HG03139 (cell line): ENCODE data around the gene TBRG4.

Experiments
- ATAC-seq: cut with Tn5 transposase; IDR thresholded peaks from one replicate; pipeline ENCODE4 v1.9.1; 2021; ENCODE audit not compliant: unreplicated experiment

TBRG4 gene

DNA sequence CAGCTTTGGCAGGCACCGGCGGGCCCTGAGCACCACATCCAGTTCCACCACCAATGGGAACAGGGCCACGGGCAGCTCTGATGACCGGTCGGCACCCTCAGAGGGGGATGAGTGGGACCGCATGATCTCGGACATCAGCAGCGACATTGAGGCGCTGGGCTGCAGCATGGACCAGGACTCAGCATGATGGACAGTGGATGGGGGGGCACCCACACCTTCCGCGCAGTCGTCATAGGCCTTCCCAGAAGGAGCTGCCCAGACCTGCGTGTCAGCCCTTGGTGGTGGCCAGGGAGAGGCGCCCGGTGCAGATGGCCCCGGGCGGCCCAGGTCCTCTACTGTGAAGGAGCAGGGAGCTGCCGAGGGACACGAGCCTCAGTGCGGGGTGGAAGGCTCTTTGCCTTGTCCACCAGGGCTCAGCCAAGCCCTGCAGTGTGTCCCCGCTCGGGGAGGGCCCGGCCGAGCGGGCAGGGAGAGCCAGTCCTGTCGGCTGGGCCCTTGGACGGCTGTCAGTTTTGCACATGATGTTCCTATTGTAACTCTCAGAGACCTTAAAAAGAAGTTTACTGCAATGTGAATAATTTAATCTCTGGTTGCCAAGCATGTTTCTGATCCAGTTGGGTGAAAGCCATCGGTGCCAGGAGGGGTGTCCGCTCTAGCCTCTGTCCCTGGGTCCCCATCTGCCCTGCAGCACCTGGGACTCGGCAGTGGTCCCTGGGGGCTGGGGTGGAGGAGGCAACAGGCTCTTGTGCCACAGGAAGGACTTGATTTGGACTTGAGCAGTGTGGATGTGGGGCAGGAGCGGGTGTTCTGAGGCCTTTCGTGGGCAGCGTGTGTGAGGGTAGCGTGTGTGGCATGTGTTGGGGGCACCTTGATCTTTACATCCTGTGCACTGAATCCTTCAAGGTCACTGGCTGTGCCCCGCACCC is 35.4 kb downstream of the TBRG4 start:
- ATAC-seq = no peak

DNA sequence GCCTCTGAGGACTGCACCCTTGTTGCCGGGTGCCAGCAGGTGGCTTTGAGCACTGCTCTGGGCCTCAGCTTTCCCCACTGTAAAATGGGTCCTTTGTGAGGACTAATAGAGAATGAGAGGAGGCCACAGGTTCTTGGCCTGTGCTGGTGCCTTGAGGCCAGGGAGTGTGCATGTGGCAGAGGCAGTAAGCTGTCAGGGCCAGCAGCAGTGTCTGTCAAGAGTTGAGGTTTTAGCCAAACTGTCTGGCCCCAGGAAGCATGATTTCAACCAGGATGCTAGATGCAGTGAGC is 36.2 kb downstream of the TBRG4 start:
- no peak for ATAC-seq

GRCh38 chr7:45074528-45075354 is 36.8 kb downstream of the TBRG4 start:
- ATAC-seq = no peak

DNA sequence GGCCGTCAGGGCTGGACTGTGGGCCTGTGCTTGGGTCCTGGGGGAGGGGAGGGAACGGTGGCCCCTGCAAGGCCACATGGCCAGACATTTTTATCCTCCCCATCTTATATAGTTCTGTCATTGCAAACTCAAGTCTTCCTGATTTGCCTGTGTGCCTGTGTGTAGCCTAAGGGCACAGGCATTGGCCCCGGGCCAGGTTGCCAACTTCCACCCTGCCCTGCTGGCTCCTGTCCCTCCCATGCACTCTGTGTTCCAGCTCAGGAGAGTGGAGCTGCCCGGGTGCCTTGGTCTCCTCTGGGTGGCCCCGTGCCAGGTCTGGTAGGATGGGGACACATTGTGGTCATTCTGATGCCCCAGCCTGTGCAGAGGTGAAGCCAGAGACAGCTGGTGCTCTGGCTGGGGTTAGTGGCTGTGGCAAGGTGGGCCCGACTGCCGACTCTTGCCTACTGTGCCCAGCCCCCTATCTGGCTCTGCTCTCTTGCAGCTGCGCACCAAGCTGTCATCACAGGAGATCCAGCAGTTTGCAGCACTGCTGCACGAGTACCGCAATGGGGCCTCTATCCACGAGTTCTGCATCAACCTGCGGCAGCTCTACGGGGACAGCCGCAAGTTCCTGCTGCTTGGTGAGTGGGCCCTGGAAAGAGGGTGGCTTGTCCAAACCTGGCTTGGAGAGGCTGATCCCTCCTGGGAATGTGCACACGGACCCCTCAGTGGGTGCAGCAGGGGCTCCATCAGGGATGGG is 37.5 kb downstream of the TBRG4 start:
- ATAC-seq = no peak

DNA sequence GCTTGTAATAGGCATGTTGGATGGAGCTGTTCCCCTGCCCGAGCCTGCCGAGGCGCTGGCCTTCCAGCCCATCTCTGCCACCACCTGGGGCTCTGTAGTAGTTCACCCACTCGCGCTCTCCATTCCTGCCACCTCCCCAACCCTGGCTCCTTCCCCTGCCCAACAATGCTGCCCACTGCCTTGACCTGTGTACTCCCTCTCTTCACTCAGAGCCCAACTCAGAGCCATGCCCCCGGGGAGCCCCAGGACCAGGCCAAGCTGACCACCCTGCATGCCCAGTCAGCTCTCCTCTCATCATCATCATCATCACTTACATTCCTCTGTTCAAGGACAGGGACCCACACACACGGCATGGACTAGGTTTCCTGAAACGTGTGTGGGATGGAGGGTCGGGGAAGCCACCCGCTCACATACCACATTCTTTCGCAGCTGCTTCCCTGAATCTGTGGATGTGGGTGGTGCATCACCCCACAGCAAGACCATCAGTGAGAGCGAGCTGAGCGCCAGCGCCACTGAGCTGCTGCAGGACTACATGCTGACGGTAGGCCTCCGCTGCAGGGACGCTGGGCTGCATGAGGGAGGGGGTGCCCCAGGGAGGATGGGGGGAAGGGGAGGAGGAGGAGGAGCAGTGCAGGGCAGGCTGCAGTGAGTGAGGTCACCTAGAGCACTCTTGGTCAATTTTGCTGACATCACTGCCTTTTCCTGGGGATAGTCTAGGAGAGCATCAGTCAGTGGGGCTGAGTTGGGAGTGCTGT is 38.3 kb downstream of the TBRG4 start:
- ATAC-seq = no peak

- no peak for ATAC-seq
Observed at GRCh38 chr7:45072131-45073030, 39.1 kb downstream of the TBRG4 start.

DNA sequence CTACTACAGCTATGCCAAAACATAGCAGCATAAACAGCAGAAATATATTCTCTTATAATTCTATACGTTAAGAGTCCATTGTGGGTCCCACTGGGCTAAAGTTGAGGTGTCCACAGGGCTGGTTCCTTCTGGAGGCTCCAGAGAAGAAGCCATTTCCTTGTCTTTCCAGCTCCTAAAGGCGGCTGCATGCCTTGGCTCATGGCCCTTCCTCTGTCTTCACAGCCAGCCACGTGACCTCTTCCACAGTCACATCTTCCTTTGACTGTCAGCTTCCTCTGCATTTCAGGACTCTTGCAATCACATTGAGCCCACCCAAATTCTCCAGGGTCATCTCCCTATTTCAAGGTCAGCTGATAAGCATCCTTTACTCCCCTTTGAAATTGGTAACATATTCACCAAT is 40.0 kb downstream of the TBRG4 start:
- ATAC-seq = no peak

DNA sequence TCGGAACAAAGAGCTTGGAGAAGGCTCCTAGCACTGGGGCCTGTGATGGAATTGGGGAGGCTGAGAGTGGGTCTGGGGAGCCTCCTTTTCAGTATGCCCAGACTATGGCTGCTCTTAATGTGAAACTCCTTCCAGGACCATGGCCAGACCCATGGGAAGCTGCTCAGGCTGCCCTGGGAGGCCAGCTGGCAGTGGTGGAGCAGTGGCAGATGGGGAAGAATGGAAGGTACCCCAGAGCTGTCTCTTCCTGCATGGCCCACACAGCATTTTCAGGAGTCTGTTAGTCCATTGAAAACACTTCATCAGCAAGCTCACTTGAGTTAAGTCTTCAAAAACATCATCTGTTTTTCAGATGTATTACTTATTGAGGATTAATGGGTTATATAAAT is 41.2 kb downstream of the TBRG4 start:
- no peak for ATAC-seq

DNA sequence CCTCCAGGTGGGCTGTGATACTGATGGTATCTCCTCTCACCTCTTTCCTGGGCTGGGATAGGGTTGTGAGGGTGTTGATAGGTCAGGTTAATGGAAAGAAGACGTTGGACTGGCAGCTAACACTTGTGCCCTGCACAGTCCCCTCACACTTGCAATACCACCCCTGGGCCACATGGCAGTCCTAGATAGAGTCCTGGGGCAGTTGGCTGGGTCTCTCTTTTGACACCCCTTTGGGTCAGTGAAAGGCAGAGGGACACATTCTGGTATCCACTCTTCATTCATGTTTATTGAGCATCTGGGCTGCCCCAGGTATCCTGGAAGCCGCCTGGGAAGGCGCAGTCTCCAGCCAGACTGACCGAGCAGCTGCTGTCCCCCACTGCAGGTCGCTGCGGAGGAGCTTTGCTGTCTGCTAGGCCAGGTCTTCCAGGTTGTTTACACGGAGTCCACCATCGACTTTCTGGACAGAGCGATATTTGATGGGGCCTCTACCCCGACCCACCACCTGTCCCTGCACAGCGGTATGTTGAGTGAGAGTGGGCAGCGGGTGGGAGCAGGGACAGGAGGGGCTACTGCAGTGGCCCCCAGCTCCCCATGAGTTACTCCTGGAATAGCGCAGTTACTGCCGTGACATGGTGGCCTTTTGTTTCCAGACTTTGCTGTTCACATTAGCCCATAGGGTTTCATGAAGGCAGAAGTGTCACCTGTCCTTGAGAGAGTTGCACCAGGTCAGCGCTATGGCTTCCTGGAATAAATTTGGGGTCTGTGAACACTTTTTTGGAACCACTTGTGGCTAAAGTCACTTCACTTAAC is 41.8 kb downstream of the TBRG4 start:
- ATAC-seq = no peak

DNA sequence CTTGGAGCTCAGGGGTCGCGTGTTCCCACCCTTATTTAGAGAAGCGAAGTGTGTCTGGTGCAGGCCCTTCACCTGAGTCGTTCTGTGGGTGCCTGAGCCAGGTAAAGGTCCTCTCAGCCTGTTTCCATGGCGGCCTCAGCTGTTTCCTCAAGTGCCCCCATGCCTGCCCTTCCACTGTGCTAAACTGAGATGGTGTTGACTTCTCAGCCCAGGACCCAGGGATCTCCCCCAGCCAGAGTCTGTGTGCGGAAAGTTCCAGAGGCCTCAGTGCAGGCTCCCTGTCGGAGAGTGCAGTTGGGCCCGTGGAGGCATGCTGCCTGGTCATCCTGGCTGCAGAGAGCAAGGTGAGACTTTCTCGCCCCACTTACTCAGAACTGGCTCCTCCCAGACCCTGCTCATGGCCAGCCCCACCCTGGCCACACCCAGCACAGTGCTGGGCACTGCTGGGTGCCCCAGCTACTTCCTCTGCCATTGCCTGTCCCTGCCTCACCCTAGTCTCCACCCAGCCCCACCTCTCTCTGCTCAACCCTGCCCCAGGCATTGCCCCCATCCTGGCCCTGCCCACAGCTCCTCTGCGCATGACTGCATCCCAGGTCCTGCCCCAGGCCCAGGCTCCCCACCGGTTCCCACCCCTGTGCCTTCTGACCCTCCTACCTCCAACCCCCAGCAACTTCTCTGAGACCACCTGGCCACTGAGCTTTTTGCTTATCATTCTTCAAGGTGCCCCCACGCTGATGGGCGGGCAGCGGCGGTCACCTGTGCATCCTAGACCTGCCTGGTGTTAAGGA is 43.1 kb downstream of the TBRG4 start:
- no peak for ATAC-seq

DNA sequence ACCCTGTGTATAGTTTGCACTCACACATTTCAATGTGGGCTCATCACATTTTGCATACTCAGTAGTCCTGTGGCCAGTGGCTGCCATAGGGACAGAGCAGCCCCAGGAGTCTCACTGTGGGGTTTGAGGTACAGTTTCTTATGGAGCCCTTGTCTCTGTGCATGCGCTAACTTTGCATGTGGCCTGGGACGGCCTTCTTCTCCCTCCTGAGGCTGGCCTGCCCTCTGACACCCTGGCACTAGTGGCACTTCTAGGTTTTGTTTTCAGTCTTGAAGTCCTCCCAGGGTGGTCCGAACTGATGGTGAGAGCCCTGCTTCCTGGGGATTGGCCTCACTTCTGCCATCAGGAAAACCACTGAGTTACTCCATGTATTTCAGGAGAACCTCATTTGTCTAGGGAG is 43.9 kb downstream of the TBRG4 start:
- ATAC-seq = no peak

DNA sequence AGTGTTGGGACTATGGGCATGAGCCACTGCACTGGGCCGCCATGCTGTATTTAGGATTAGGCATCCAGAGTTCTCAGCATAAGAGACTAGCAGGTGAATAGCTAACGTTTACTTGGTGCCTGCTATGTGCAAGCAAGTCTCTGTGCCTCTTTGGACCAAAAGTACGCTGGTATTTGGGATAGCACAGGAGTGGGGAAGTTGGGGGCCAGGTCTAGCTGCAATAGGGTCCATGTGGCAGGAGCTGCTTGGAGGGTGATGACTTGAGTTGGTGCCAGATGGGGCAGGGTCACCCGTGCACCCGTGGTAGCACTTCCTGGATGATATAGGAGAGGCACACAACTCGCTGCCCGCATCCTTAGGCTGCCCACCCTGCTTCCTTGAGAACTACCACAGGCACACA is 45.1 kb downstream of the TBRG4 start:
- ATAC-seq = no peak

DNA sequence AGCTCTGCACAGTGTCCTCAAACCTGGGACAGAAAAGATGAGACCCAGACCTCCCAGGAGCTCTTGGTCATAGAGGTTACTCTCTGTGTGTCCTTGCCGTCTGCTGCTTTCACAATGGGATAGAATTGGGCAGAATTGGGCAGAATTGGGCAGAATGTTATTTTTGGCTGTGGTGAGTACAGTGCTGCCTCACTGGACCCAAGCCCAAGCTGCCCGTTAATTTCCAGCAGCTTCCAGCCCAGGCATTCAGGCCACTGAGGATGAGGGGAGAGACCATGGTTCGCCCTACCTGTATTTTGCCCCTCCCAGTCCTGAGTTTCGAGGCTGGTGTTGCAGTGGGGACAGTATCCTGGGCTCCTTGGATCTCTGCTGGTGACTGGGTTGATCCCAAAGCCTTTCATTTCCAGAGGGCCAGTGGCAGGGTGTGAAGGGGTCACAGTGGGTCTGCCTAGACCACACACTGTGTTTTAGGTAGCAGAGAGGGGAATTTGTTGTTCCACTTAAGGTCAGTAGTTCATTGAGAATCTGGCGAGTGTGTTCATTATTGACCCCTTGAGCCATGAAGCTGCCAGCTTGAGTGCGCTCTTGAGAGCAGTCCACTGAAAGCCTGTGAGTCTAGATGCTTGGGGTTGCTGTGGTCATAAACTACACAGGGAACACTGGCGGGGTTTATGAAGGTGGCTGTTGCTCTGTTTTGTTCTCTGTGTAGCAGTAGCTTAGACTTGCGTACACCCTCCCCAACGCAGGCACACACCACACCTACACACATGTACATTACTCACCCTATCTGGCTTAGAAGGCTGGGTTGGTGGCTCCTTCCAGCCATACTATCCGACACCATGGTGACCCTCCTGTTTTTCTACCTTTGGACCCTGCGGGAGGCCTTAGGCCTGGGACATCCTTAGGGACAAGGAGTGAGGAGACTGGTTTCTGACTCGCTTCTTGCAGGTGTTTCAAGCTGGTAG is 46.2 kb downstream of the TBRG4 start:
- ATAC-seq = no peak

DNA sequence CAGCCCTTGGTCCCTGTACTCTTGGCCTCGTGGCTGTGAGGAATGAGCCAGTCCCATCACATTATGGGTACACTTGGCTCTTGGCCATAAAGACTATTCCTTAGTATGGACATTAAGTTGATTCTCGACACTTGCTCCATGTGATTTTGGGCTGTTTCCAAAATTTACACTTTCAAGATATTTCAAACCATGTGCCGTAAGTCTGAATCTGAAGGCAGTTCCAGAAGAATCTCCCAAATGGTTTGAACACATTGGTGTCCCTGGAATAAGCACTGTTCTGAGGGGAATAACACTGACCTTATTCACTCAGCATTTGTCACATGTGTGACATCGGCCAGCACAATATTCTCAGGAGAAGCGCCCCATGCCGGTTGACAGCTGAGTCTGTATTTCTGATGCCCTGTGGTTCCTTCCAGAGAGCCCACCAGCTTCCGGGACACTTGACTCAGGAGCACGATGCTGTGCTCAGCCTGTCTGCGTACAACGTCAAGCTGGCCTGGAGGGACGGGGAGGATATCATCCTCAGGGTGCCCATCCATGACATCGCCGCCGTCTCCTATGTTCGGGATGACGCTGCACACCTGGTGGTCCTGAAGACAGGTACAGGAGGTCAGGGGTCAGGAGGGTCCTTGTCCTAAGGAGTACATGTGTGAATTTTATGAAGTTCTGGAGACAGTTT is 47.3 kb downstream of the TBRG4 start:
- ATAC-seq = no peak

- no peak for ATAC-seq
Observed at GRCh38 chr7:45061806-45062425, 49.6 kb downstream of the TBRG4 start.

DNA sequence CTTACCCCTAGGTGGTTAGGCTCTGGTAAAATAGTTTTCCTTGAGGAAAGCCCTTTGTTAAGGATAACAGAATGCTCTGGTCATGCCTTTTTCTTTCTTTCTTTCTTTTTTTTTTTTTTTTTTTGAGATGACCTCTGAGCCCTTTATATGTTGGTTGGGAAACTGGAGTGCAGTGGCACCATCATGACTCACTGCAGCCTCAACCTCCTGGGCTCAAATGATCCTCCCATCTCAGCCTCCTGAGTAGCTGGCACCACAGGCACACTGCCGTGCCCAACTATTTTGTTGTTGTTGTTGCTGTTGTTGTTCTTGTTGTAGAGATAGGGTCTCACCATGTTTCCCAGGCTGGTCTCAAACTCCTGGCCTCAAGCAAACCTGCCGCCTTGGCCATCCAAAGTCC is 50.1 kb downstream of the TBRG4 start:
- no peak for ATAC-seq
